ENCODE results near the gene OR52W1. TPM values are rescaled to one million over a fixed set of nuclear protein-coding genes. Genes with fewer than 3 reads are reported as not detected.
"Not testable (repeated sequence)": the region's sequence is repeated elsewhere in the genome, so short reads cannot be mapped to it uniquely, and the experiment has no call there.

The OR52W1 gene
- total RNA-seq, 1 experiment from 2014 or later: not detected

- CTCF ChIA-PET: no interaction called here
These were observed 49.2 kb downstream of the OR52W1 start for GRCh38 chr11:6248248-6248647.

GRCh38 chr11:6248897-6249296, 49.9 kb downstream of the OR52W1 start:
- POLR2A ChIA-PET (ENCODE audit: low non-redundant PET); DNase-seq (ENCODE audit: low spot score); BruUV-seq (replicated peaks); intact Hi-C loops (cut with micrococcal nuclease; ENCODE audit: unreplicated experiment); H3K9me3 ChIP-seq (ENCODE audit: low read depth, low read length, poor library complexity, severe bottlenecking); H3K4me3 ChIP-seq (ENCODE audit: low read depth, low read length, poor library complexity, severe bottlenecking); CTCF ChIA-PET; H3K36me3 ChIP-seq (ENCODE audit: insufficient read depth, low read length, poor library complexity, severe bottlenecking); H3K27me3 ChIP-seq (replicated peaks; ENCODE audit: insufficient read depth, low read depth, low read length, poor library complexity); H3K27ac ChIP-seq (ENCODE audit: low read depth, low read length, poor library complexity, severe bottlenecking); H3K4me1 ChIP-seq (ENCODE audit: insufficient read depth, low read length, poor library complexity, severe bottlenecking): not testable (repeated sequence)

More at GRCh38 chr11:6248248-6248647, 49.2 kb downstream of the OR52W1 start:
- intact Hi-C loops (cut with micrococcal nuclease; ENCODE audit: unreplicated experiment): no loop called here
- Histone ChIP-seq H3K36me3 (ENCODE audit: insufficient read depth, low read length, poor library complexity, severe bottlenecking) (no peaks in the 10 kb centered on the region), H3K4me1 (ENCODE audit: insufficient read depth, low read length, poor library complexity, severe bottlenecking) (no peaks in the 10 kb centered on the region), H3K27me3 (replicated peaks; ENCODE audit: insufficient read depth, low read depth, low read length, poor library complexity) (no peaks in the 10 kb centered on the region), H3K4me3 (ENCODE audit: low read depth, low read length, poor library complexity, severe bottlenecking) (no peak overlapping the region), H3K9me3 (ENCODE audit: low read depth, low read length, poor library complexity, severe bottlenecking) (no peaks in the 10 kb centered on the region), H3K27ac (ENCODE audit: low read depth, low read length, poor library complexity, severe bottlenecking) (no peak overlapping the region)
- TF ChIP-seq EZH2 (IDR thresholded peaks at IDR 0.05; ENCODE audit: borderline replicate concordance, low read depth, low read length, poor library complexity, severe bottlenecking) (no peak), CTCF (conservative IDR thresholded peaks at IDR 0.05; ENCODE audit: low read depth, low read length) (no peak)
- POLR2A ChIA-PET (ENCODE audit: low non-redundant PET): no interaction called here
- BruUV-seq (replicated peaks): no TSS peak
- DNase-seq (ENCODE audit: low spot score): no peak

Other genes with a start within 250 kb of the OR52W1 start
- not detected in 2 replicates for gene OR56A5, start 230.7 kb upstream of the OR52W1 start, total RNA-seq (2021)
- not detected in 2 replicates for gene OR52L1, start 212.2 kb upstream of the OR52W1 start, total RNA-seq (2021)
- not detected in 2 replicates for gene OR56A4, start 192.3 kb upstream of the OR52W1 start, total RNA-seq (2021)
- 0.04 TPM in 1 of 2 replicates, not detected in the other for gene OR56A1, start 168.5 kb upstream of the OR52W1 start, total RNA-seq (2021)
- not detected in 2 replicates for gene OR56B4, start 91.5 kb upstream of the OR52W1 start, total RNA-seq (2021)
- not detected in 2 replicates for gene OR52B2, start 28.9 kb upstream of the OR52W1 start, total RNA-seq (2021)
- gene C11orf42, start 6.3 kb downstream of the OR52W1 start, total RNA-seq (2021): not detected in 2 replicates
- 18.6 and 23.3 TPM in 2 replicates for gene FHIP1B, start 35.4 kb downstream of the OR52W1 start, total RNA-seq (2021)
- not detected in 2 replicates for gene CNGA4, start 39.9 kb downstream of the OR52W1 start, total RNA-seq (2021)
- gene CCKBR, start 60.6 kb downstream of the OR52W1 start, total RNA-seq (2021): not detected in 2 replicates
- 1.3 and 1.4 TPM in 2 replicates for gene CAVIN3, start 121.3 kb downstream of the OR52W1 start, total RNA-seq (2021)
- 126 and 176 TPM in 2 replicates for gene SMPD1, start 191.2 kb downstream of the OR52W1 start, total RNA-seq (2021)
- 81.1 and 83.8 TPM in 2 replicates for gene APBB1, start 219.9 kb downstream of the OR52W1 start, total RNA-seq (2021)
- 4.4 and 4.5 TPM in 2 replicates for gene HPX, start 241.8 kb downstream of the OR52W1 start, total RNA-seq (2021)

Measured in A673 (cell line).